NT2/D1 (cell line): ENCODE measurements around the gene CEBPB.
"Not testable (repeated sequence)": the region's sequence is repeated elsewhere in the genome, so short reads cannot be mapped to it uniquely, and the experiment has no call there.

Experiments
- DNase-seq: peaks from one replicate; pipeline ENCODE4 v3.0.0-alpha.2; 2011; ENCODE audit warnings: low read depth, low spot score
- H3K27me3 ChIP-seq: 2 replicates; pipeline ENCODE4 v1.6.0; 2011; ENCODE audit warnings: mild to moderate bottlenecking; ENCODE audit not compliant: insufficient read length, insufficient read depth
- H3K36me3 ChIP-seq: 2 replicates; pipeline ENCODE4 v1.6.1; 2011; ENCODE audit warnings: mild to moderate bottlenecking, low read length, mixed read lengths; ENCODE audit not compliant: insufficient read depth, insufficient read length
- H3K4me1 ChIP-seq: 2 replicates; pipeline ENCODE4 v1.5.1; 2011; ENCODE audit not compliant: insufficient read depth, insufficient read length
- H3K4me3 ChIP-seq: 2 replicates; pipeline ENCODE4 v1.5.1; 2011; ENCODE audit warnings: low read depth; ENCODE audit not compliant: insufficient read length
- H3K9ac ChIP-seq: 2 replicates; pipeline ENCODE4 v1.6.0; 2011; ENCODE audit warnings: low read depth; ENCODE audit not compliant: insufficient read length
- H3K9me3 ChIP-seq: 2 replicates; pipeline ENCODE4 v1.5.1; 2011; ENCODE audit warnings: mild to moderate bottlenecking, low read length; ENCODE audit not compliant: insufficient read depth
- SUZ12 ChIP-seq: IDR thresholded peaks from 2 replicates; pipeline ENCODE4 v1.6.1; 2011; ENCODE audit not compliant: insufficient read length, insufficient read depth; ENCODE audit errors: extremely low read depth
- YY1 ChIP-seq: IDR thresholded peaks from 2 replicates; pipeline ENCODE4 v1.6.1; 2011; ENCODE audit not compliant: insufficient read length, insufficient read depth
- ZNF274 ChIP-seq: IDR thresholded peaks from 2 replicates; pipeline ENCODE4 v1.6.1; 2011; ENCODE audit warnings: mild to moderate bottlenecking, low read depth, low read length

Gene CEBPB

DNA sequence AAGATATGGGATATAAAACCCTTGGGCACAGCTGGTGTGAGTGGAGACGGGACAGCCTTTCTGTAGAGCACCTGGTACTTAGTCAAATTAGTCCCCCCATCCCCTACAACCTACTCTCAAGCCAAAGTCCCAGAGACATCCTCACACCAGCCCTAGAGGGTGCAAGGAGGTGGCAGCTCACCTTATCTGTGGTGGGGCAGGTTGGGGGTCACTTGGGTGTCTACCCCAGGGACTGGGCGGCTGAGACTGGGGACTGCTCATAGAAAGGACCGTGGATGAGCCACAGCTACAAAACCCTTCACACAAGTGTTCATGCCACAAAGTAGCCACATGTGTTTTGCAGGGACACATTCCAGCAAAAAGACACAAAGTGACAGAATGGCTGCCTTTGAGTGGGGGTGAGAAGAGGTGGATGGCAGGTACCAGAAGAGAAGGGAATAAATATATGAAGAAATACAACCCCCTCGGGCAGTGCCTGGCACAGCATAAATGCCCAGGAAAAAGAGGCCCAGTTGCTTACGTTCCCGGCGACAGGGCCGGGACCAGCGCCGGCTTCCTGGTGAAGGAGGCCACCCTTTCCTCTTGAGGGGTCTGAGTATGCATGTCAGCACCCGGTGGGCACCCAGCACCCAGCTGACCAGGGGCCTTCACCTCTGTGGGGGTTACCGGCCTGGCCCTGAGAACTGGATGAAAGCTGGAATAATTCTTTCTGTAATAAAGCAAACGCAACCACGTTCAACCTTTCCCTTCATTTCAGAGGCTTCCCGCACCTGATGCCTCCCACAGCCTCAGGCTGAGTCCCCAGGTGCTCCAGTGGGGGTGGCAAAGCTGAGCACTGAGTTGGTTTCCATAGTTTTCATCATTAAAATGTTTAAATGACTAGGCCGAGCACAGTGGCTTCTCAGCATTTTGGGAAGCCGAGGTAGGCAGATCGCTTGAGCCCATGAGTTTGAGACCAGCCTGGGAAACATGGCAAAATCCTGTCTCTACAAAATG lies 14.4 kb upstream of the CEBPB start:
- H3K4me3 ChIP-seq = no peak overlapping the region
- peaks cover 8% of the 10 kb centered on the region for H3K4me1 ChIP-seq
- TF ChIP-seq YY1 (no peak), SUZ12 (no peak), ZNF274 (no peak)
- no peaks in the 10 kb centered on the region for H3K36me3 ChIP-seq
- no peak for DNase-seq
- H3K27me3 ChIP-seq = no peaks in the 10 kb centered on the region
- no peak overlapping the region for H3K9ac ChIP-seq
- H3K9me3 ChIP-seq = no peaks in the 10 kb centered on the region

DNA sequence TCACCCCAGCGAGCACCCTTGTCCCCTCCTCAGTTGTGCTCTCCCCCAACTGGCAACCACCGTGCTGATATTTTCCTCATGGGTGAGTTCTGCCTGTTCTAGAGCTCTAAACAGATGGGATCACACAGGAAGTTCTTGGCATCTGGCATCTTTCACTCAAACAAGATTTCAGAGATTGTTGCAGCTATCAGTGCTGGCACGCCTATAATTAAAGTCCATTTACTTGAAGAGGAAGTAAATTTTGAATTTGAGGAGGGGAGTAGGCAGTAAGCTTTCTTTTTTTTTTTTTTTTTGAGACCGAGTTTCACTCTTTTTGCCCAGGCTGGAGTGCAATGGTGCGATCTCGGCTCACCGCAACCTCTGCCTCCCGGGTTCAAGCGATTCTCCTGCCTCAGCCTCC lies 12.0 kb upstream of the CEBPB start:
- not testable (repeated sequence) for H3K36me3 ChIP-seq, DNase-seq, H3K9me3 ChIP-seq, H3K4me3 ChIP-seq, H3K4me1 ChIP-seq, H3K27me3 ChIP-seq, H3K9ac ChIP-seq

GRCh38 chr20:50181344-50181743 lies 9.3 kb upstream of the CEBPB start:
- H3K27me3 ChIP-seq = peaks cover 3% of the 10 kb centered on the region
- no peak for TF ChIP-seq YY1
- TF ChIP-seq ZNF274 = no peak
- TF ChIP-seq SUZ12 = no peak
- no peaks in the 10 kb centered on the region for H3K4me1 ChIP-seq
- DNase-seq = no peak
- no peak overlapping the region for H3K4me3 ChIP-seq
- no peaks in the 10 kb centered on the region for H3K9me3 ChIP-seq
- H3K36me3 ChIP-seq = no peaks in the 10 kb centered on the region
- no peak overlapping the region for H3K9ac ChIP-seq

GRCh38 chr20:50182346-50182745 lies 8.3 kb upstream of the CEBPB start:
- Histone ChIP-seq H3K36me3 (no peaks in the 10 kb centered on the region), H3K4me3 (no peak overlapping the region), H3K9ac (no peak overlapping the region), H3K27me3 (peaks cover 3% of the 10 kb centered on the region), H3K4me1 (no peaks in the 10 kb centered on the region), H3K9me3 (no peaks in the 10 kb centered on the region)
- no peak for DNase-seq
- no peak for TF ChIP-seq YY1
- no peak for TF ChIP-seq ZNF274
- no peak for TF ChIP-seq SUZ12

- H3K9me3 ChIP-seq = no peaks in the 10 kb centered on the region
Measured at GRCh38 chr20:50185426-50185825, 5.2 kb upstream of the CEBPB start.

GRCh38 chr20:50186151-50186885 lies 4.3 kb upstream of the CEBPB start:
- Histone ChIP-seq H3K4me3 (no peak overlapping the region), H3K9ac (peak overlapping the region; percentile 1), H3K27me3 (peaks cover 3% of the 10 kb centered on the region), H3K36me3 (no peaks in the 10 kb centered on the region), H3K4me1 (peaks cover 8% of the 10 kb centered on the region), H3K9me3 (no peaks in the 10 kb centered on the region)
- TF ChIP-seq ZNF274 (no peak), YY1 (no peak), SUZ12 (no peak)
- peak; percentile 83 for DNase-seq

More at GRCh38 chr20:50185426-50185825, 5.2 kb upstream of the CEBPB start:
- H3K27me3 ChIP-seq = peaks cover 3% of the 10 kb centered on the region
- H3K36me3 ChIP-seq = no peaks in the 10 kb centered on the region
- no peak for DNase-seq
- H3K9ac ChIP-seq = no peak overlapping the region
- TF ChIP-seq SUZ12 (no peak), YY1 (no peak), ZNF274 (no peak)
- no peak overlapping the region for H3K4me3 ChIP-seq
- peaks cover 8% of the 10 kb centered on the region for H3K4me1 ChIP-seq

DNA sequence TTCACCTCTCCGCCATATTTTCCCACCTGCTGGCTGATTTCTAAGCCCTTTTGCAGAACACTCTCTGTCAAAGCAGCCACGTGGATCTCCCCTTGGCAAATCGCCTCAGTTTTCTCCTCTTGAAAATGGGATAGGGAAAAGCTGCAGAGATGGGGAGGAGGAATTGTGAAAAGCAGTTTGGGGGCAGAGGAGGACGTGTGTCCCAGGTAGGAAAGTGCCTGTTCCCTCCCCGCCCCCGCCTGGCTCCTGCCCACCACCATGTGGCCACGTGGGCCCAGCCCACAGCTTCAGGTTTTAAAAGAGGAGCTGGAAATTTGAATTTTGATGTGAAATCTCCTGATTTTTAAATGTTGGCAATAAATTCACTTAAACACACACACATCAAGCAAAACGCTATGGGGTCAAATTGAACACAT lies 3.6 kb upstream of the CEBPB start:
- no peak overlapping the region for H3K4me3 ChIP-seq
- H3K27me3 ChIP-seq = peaks cover 3% of the 10 kb centered on the region
- TF ChIP-seq SUZ12 (no peak), ZNF274 (no peak), YY1 (no peak)
- H3K9ac ChIP-seq = peak overlapping the region; percentile 28
- no peak for DNase-seq
- no peaks in the 10 kb centered on the region for H3K9me3 ChIP-seq
- peaks cover 8% of the 10 kb centered on the region for H3K4me1 ChIP-seq
- H3K36me3 ChIP-seq = no peaks in the 10 kb centered on the region
